Subcutaneous adipose tissue (tissue), 4 donors: ENCODE data around the gene CCDC136. TPM values are rescaled to one million over a fixed set of nuclear protein-coding genes. Genes with fewer than 3 reads are reported as not detected.

Experiments
- CTCF ChIP-seq: fragments of 450-650 bp; IDR thresholded peaks from one replicate; pipeline ENCODE4 v1.5.1; 2016; ENCODE audit warnings: low read depth, mild to moderate bottlenecking, control low read depth, antibody characterized with exemption, moderate library complexity
- total RNA-seq, 4 donors: library from RNA; depleted of rRNA; stranded (reverse); fragments of >200 nt; gene quantifications; one replicate each; pipeline ENCODE4 v1.1.0, GENCODE V29; 2016

Gene CCDC136
- total RNA-seq, 4 donors from 2014 or later = 2.6 to 6.6 (median 3.1) TPM

DNA sequence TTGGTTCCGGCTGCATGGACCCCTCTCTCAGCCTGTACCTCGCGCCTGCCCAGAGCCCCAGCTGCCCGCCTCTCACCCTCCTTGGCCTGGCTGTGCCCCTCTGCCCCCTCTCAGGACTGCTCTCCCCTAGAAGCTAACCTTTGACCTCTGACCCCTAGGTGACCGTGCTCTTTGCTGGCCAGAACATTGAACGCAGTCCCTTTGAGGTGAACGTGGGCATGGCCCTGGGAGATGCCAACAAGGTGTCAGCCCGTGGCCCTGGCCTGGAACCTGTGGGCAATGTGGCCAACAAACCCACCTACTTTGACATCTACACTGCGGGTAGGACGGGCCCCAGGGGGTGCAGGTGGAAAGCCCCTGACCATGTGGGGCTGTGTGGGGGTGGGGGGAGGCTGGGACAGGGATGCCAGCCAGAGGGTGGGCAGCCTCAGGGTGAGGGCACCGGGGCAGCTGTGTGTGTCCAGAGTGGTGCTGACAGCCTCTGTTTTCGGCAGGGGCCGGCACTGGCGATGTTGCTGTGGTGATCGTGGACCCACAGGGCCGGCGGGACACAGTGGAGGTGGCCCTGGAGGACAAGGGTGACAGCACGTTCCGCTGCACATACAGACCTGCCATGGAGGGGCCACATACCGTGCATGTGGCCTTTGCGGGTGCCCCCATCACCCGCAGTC is 46.5 kb downstream of the CCDC136 start:
- TF ChIP-seq CTCF = no peak

DNA sequence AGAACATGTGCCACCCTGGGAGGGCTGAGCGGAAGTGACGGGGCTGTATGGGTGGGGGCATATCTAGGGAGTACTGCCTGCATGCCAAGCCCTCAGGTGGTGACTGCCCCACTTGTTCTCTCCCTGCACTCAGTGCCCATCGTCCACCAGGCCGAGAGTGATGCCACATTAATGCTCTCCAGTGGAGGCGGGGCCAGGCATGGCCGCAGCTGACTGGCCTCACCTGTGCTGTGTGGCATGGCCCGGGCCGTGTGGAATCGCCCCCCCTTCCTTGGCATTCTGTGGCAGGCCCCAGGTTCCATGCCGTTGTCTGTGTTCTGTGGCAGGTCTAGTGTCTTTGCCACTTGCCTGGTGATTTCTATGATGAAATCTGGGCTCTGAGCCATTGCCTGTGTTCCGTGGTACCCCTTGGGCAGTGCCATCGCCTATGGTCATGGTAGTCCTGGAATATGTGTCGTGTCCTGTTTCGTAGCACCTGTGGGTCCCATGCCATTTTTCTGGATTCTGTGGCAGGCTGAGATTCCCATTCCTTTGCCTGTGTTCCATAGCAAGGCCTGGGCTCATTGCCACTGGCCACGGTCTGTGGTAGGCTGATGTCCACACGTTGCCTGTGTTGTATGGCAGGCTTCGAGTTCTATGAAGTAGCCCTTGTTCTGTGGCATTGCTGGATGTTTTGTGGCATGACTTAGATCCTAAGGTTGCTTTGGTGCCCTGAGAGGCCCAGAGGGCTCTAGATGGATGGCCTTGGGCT is 47.4 kb downstream of the CCDC136 start:
- no peak for TF ChIP-seq CTCF

- TF ChIP-seq CTCF = no peak
Measured at GRCh38 chr7:128839751-128840177, 48.0 kb downstream of the CCDC136 start.

GRCh38 chr7:128840326-128841170 is 48.8 kb downstream of the CCDC136 start:
- TF ChIP-seq CTCF = no peak

- TF ChIP-seq CTCF = no peak
Measured at GRCh38 chr7:128841171-128841690, 49.5 kb downstream of the CCDC136 start.

DNA sequence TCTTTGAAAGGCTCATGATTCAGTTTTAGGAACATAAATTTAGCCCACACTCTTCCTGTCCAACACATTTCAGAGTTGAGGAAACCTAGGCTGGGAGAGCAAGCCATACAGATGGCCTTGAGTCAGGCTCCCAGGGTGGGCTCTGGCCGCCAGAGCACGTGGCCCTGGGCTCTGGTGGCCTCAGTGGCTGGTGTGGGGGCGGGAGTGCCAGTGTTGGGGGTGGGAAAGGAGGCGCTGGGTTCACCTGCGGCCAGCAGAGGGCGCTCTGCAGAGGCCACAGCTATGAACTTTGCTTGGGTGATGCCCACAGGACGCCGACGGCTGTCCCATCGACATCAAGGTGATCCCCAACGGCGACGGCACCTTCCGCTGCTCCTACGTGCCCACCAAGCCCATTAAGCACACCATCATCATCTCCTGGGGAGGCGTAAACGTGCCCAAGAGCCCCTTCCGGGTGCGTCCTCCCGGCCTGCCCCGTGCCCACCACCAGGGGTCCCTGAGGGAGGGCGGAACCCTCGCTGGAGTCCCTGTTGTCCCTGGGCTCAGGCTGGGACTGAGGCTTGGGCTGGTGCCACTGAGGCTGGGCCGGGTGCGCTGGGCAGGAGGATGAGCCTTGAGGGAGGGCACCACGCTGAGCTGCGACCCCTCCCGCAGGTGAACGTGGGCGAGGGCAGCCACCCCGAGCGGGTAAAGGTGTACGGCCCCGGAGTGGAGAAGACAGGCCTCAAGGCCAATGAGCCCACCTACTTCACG is 50.3 kb downstream of the CCDC136 start:
- TF ChIP-seq CTCF = no peak
